GM23248 (cell line): ENCODE data around the gene AFAP1. TPM values are rescaled to one million over a fixed set of nuclear protein-coding genes. Genes with fewer than 3 reads are reported as not detected.

Source experiments
- DNase-seq: peaks from one replicate; pipeline ENCODE4 v3.0.0-alpha.2; 2015
- H2AFZ ChIP-seq: fragments of 200-600 bp; sonication (generic); 2 replicates; pipeline ENCODE4 v1.6.1; 2016; ENCODE audit warnings: antibody characterized with exemption
- H3F3A ChIP-seq: fragments of 200-600 bp; sonication (generic); 2 replicates; pipeline ENCODE4 v1.6.1; 2016; ENCODE audit warnings: mild to moderate bottlenecking, antibody characterized with exemption, mixed run types; ENCODE audit not compliant: insufficient read depth
- H3K27ac ChIP-seq: fragments of 200-600 bp; sonication (generic); 2 replicates; pipeline ENCODE4 v1.5.1; 2016; ENCODE audit warnings: mild to moderate bottlenecking
- H3K27me3 ChIP-seq: fragments of 200-600 bp; sonication (generic); replicated peaks from 2 replicates; pipeline ENCODE4 v1.6.1; 2016; ENCODE audit warnings: mild to moderate bottlenecking; ENCODE audit not compliant: insufficient read depth
- H3K36me3 ChIP-seq: fragments of 200-600 bp; sonication (generic); 2 replicates; pipeline ENCODE4 v1.6.1; 2016; ENCODE audit warnings: low read depth, mild to moderate bottlenecking
- H3K4me1 ChIP-seq: fragments of 200-600 bp; sonication (generic); 2 replicates; pipeline ENCODE4 v1.6.1; 2016; ENCODE audit warnings: mild to moderate bottlenecking; ENCODE audit not compliant: insufficient read depth
- H3K4me2 ChIP-seq: fragments of 200-600 bp; sonication (generic); one replicate; pipeline ENCODE4 v1.6.1; 2016; ENCODE audit warnings: mild to moderate bottlenecking; ENCODE audit not compliant: unreplicated experiment
- H3K4me3 ChIP-seq: fragments of 200-600 bp; sonication (generic); 2 replicates; pipeline ENCODE4 v1.5.1; 2016; ENCODE audit warnings: mild to moderate bottlenecking
- H3K79me2 ChIP-seq: fragments of 200-600 bp; sonication (generic); 2 replicates; pipeline ENCODE4 v1.6.1; 2016; ENCODE audit warnings: mild to moderate bottlenecking; ENCODE audit not compliant: insufficient read depth
- H3K9ac ChIP-seq: fragments of 200-600 bp; sonication (generic); 2 replicates; pipeline ENCODE4 v1.6.1; 2016; ENCODE audit warnings: mild to moderate bottlenecking
- H3K9me2 ChIP-seq: fragments of 200-600 bp; sonication (generic); 2 replicates; pipeline ENCODE4 v1.6.1; 2016; ENCODE audit warnings: mixed run types, mild to moderate bottlenecking, moderate library complexity; ENCODE audit not compliant: insufficient read depth
- H3K9me3 ChIP-seq: fragments of 200-600 bp; sonication (generic); one replicate; pipeline ENCODE4 v1.6.1; 2017; ENCODE audit warnings: low read depth
- H4K20me1 ChIP-seq: fragments of 200-600 bp; sonication (generic); 2 replicates; pipeline ENCODE4 v1.6.0; 2016; ENCODE audit not compliant: insufficient read depth
- EZH2 ChIP-seq: fragments of 200-600 bp; sonication (generic); IDR thresholded peaks from 2 replicates; pipeline ENCODE4 v1.6.1; 2018; ENCODE audit warnings: antibody characterized with exemption, mild to moderate bottlenecking; ENCODE audit not compliant: insufficient read depth, poor library complexity, severe bottlenecking
- EZH2phosphoT487 ChIP-seq: fragments of 200-600 bp; sonication (generic); IDR thresholded peaks from 2 replicates; pipeline ENCODE4 v1.6.1; 2018; ENCODE audit warnings: antibody characterized with exemption, moderate library complexity, mild to moderate bottlenecking, low read depth; ENCODE audit not compliant: insufficient read depth
- WGBS, 2 experiments: methylation state at CpG; one replicate each; pipeline ENCODE4 v1.1.6; 2015 to 2017; ENCODE audit warnings: low lambda C conversion rate in 2 of 2, low coverage in 1 of 2; ENCODE audit errors: missing lambda C conversion rate in 2 of 2; 5-methylcytosine and 5-hydroxymethylcytosine counted together
- in situ Hi-C: fragments of 300-500 bp; cut with MboI; formaldehyde crosslinking; loops from 2 replicates; pipeline ENCODE4 v1.15.0; 2020
- polyA plus RNA-seq: library from polyadenylated mRNA; unstranded; fragments of >200 nt; fragmentation: Nextera tagmentation; extraction: Ambion mirVana; gene quantifications from 2 replicates; pipeline ENCODE4 v1.2.1, GENCODE V29; 2016
- total RNA-seq: library from RNA; depleted of rRNA; stranded (reverse); fragments of >200 nt; shearing (Covaris generic); gene quantifications from 2 replicates; pipeline ENCODE4 v1.2.3, GENCODE V29; 2014

AFAP1 gene
- total and polyA plus RNA-seq, 2 experiments from 2014 or later = 54.4 to 103 TPM

DNA sequence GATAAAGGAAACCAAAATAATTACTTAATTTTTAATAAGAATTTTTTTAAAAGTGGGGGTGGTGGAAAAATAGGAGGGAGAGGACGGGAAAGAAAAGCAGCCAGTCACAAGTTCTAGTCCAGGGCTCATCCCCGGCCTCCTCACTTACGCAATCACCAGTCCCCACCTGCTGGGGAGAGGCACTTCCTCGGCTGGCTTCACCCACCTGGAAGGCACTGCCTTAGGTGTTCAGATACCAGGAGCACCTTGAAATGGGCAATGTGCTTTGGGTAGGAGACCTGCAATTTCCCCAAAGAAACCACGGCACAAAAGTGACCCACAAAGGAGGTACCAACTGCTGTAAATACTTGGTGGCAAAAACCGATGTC is 23.8 kb downstream of the AFAP1 start:
- Histone ChIP-seq H3K4me1 (peaks cover 27% of the 10 kb centered on the region), H3K9me3 (no peaks in the 10 kb centered on the region), H3K9ac (no peak overlapping the region), H2AFZ (no peak overlapping the region), H3K27ac (no peak overlapping the region), H3K36me3 (peaks cover 8% of the 10 kb centered on the region; the same call in 1 of the 2 replicates), H3K4me3 (no peak overlapping the region), H4K20me1 (peaks cover 23% of the 10 kb centered on the region), H3K9me2 (no peaks in the 10 kb centered on the region), H3K79me2 (peaks cover 98% of the 10 kb centered on the region), H3K4me2 (no peak overlapping the region), H3F3A (peaks cover 28% of the 10 kb centered on the region), H3K27me3 (no peaks in the 10 kb centered on the region)
- WGBS, 2 experiments = 70 to 71% methylated on average over 6 of the region's 6 CpGs
- in situ Hi-C loops = no loop called here
- TF ChIP-seq EZH2phosphoT487 (no peak), EZH2 (no peak)
- no peak for DNase-seq

DNA sequence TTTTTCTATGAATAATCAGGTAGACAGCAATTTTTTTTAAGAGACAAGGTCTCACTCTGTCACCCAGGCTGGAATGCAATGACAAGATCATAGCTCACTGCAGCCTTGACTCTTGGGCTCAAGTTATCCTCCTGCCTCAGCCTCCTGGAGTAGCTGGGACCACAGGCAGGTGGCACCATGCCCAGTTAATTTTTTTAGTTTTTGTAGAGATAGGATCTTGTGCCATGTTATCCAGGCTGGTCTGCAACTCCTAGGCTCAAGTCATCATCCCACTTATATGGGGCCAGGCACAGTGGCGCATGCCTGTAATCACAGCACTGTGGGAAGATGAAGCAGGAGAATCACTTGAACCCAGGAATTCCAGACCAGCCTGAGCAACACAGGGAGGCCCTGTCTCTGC is 26.8 kb downstream of the AFAP1 start:
- TF ChIP-seq EZH2phosphoT487 (no peak), EZH2 (no peak)
- no peak overlapping the region for H3K4me3 ChIP-seq
- H3K36me3 ChIP-seq = peaks cover 6% of the 10 kb centered on the region; the same call in 1 of the 2 replicates
- 100% methylated on average over 1 of the region's 1 CpG for WGBS, 2 experiments
- H3K9me2 ChIP-seq = no peaks in the 10 kb centered on the region
- H3K79me2 ChIP-seq = peaks cover 98% of the 10 kb centered on the region
- H2AFZ ChIP-seq = no peak overlapping the region
- no peak overlapping the region for H3K4me2 ChIP-seq
- in situ Hi-C loops = no loop called here
- DNase-seq = no peak
- H3K9me3 ChIP-seq = no peaks in the 10 kb centered on the region
- H3K27ac ChIP-seq = peak overlapping the region; percentile 96
- no peak overlapping the region for H3K9ac ChIP-seq
- peaks cover 57% of the 10 kb centered on the region for H3F3A ChIP-seq
- no peaks in the 10 kb centered on the region for H3K27me3 ChIP-seq
- H4K20me1 ChIP-seq = peaks cover 19% of the 10 kb centered on the region
- H3K4me1 ChIP-seq = peaks cover 50% of the 10 kb centered on the region

DNA sequence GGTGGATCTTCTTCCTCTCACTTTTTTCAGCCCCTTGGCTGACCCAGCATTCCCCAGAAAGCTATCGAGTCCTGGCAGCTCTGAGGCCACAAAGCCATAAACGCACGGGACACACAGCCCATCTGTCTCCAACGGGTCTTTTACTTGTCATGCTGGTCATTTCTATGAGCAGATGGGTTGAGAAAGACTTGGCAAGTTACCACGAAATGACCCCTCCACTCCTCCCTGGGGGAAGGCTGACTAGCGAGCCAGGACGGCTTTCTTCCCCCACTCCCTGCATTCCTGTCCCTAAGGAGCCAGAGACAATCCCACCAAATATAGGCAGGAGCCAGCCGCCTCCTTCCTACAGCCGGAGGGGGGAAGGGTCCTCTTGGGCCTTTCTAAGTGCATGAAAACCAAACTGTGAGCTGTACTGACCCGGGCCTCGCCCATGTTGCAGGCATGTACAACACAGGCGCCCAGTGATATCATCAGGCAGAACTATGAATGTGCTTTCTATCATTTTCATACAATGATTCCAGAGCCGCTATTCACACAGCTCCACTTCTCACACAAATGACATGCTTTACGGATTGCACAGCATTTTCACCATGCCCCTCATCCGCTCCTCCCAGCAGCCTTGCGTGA is 28.6 kb downstream of the AFAP1 start:
- no peaks in the 10 kb centered on the region for H3K27me3 ChIP-seq
- no peak overlapping the region; the same call in 1 of the 2 replicates for H2AFZ ChIP-seq
- H3K4me3 ChIP-seq = peak overlapping the region; percentile 60
- peaks cover 98% of the 10 kb centered on the region for H3K79me2 ChIP-seq
- H3F3A ChIP-seq = peaks cover 65% of the 10 kb centered on the region
- peak; percentile 98 for DNase-seq
- H3K4me2 ChIP-seq = peak overlapping the region; percentile 84
- peak overlapping the region; percentile 82 for H3K9ac ChIP-seq
- H3K9me3 ChIP-seq = no peaks in the 10 kb centered on the region
- H3K27ac ChIP-seq = peak overlapping the region; percentile 96
- peaks cover 62% of the 10 kb centered on the region for H3K4me1 ChIP-seq
- WGBS, 2 experiments = 2 to 4% methylated on average over 15 to 16 of the region's 16 CpGs
- TF ChIP-seq EZH2phosphoT487 (no peak), EZH2 (no peak)
- no peaks in the 10 kb centered on the region for H3K9me2 ChIP-seq
- 0 out of 2 replicates have a peak, but pooled peaks cover 1% of the 10 kb centered on the region for H4K20me1 ChIP-seq
- H3K36me3 ChIP-seq = peaks cover 3% of the 10 kb centered on the region; the same call in 1 of the 2 replicates
- in situ Hi-C loops = no loop called here

DNA sequence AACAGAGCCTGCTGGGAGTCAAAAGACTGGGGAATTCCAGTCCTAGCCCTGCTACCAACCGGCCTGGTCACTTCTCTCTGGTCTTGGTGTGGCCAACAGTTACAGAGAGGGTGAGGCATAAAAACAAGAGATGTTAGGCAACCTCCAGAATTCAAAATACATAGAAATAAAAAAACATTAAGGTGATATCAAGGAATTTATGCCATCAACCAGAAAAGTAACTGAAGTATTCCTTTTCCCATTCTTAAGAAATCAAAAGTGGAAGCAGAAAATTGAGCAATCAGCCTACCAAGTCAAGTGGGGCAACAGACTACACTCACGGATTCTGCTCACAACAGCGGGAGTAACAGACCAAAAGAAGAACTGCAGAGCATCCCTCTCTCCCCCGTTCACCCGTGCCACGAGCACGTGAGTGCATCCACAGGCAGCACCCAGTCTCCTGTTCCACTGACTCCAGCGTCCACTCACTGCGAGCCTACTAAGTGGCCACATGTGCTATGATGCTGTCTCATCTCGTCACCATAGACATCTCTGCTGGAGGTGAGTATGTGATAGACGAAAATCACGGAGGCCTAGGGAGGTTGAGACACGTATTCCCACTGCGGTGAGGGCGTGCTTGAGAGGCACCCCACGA is 29.3 kb downstream of the AFAP1 start:
- H3K9me3 ChIP-seq = no peaks in the 10 kb centered on the region
- TF ChIP-seq EZH2phosphoT487 (no peak), EZH2 (no peak)
- peaks cover 71% of the 10 kb centered on the region for H3F3A ChIP-seq
- H3K36me3 ChIP-seq = peaks cover 3% of the 10 kb centered on the region; the same call in 1 of the 2 replicates
- peaks cover 69% of the 10 kb centered on the region for H3K4me1 ChIP-seq
- peak overlapping the region; percentile 60 for H3K4me3 ChIP-seq
- WGBS, 2 experiments = 42 to 47% methylated on average over 16 of the region's 16 CpGs
- peak overlapping the region; percentile 82 for H3K9ac ChIP-seq
- H3K27me3 ChIP-seq = no peaks in the 10 kb centered on the region
- H3K9me2 ChIP-seq = no peaks in the 10 kb centered on the region
- DNase-seq = peak; percentile 82
- peaks cover 98% of the 10 kb centered on the region for H3K79me2 ChIP-seq
- in situ Hi-C loops = no loop called here
- peak overlapping the region; percentile 96 for H3K27ac ChIP-seq
- H2AFZ ChIP-seq = no peak overlapping the region
- peak overlapping the region; percentile 78 for H3K4me2 ChIP-seq
- no peaks in the 10 kb centered on the region for H4K20me1 ChIP-seq
